ENCODE measurements around the gene NR4A2.

- TF ChIP-seq CTCF (IDR thresholded peaks at IDR 0.05; ENCODE audit: insufficient read depth, low read length, poor library complexity, severe bottlenecking): no peak
- TF ChIP-seq EZH2phosphoT487 (conservative IDR thresholded peaks at IDR 0.05; ENCODE audit: low read length): no peak
Measured at GRCh38 chr2:156329031-156329926, 3.2 kb downstream of the NR4A2 start.
